ENCODE results near the gene IL1RAP.
A peak's percentile ranks its signal among the peaks of the same experiment; 100 is the strongest.
"Not testable (repeated sequence)": the region's sequence is repeated elsewhere in the genome, so short reads cannot be mapped to it uniquely, and the experiment has no call there.

Gene IL1RAP

DNA sequence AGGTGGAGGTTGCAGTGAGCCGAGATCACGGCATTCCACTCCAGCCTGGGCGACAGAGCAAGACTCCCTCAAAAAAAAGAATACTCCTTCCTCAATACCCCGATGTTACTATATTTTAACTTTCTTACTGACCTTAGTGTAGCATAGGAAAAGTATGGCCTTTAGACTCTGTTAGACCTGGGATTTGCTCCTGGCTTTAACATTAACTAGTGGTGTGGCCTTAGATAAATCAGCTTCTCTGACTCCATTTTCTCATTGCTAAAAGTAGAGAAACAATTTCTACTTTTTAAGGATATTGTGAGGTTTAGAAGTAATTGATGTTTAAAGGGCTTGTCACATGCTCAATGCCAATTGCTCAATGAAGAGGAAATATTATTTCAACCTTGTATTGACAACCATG lies 7.6 kb upstream of the IL1RAP start:
- no peak for TF ChIP-seq ZFX (IDR thresholded peaks at IDR 0.05; ENCODE audit: borderline replicate concordance)
- TF ChIP-seq, protein P1, sequence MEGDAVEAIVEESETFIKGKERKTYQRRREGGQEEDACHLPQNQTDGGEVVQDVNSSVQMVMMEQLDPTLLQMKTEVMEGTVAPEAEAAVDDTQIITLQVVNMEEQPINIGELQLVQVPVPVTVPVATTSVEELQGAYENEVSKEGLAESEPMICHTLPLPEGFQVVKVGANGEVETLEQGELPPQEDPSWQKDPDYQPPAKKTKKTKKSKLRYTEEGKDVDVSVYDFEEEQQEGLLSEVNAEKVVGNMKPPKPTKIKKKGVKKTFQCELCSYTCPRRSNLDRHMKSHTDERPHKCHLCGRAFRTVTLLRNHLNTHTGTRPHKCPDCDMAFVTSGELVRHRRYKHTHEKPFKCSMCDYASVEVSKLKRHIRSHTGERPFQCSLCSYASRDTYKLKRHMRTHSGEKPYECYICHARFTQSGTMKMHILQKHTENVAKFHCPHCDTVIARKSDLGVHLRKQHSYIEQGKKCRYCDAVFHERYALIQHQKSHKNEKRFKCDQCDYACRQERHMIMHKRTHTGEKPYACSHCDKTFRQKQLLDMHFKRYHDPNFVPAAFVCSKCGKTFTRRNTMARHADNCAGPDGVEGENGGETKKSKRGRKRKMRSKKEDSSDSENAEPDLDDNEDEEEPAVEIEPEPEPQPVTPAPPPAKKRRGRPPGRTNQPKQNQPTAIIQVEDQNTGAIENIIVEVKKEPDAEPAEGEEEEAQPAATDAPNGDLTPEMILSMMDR (IDR thresholded peaks at IDR 0.05), result no peak
- no peak overlapping the region for H3K27ac ChIP-seq

DNA sequence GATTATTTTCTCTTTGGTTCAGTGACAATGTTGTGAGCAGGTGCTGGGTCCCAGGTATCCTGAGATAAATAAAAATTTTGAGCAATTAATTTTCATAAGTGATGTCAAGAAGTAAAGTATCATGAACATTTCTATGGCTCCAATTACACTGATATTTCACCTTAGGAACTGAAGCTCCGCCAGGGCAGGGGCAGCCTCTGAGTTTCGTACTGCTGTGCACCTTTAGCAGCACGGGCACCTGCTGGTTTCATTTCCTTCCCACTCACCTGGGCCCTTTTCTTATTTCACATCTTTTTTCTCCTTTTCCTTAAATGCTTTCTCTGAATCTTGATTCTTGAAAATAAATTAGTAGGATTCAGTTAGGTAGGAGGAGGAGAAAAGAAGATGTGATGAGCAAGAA lies 1.2 kb upstream of the IL1RAP start:
- H3K27ac ChIP-seq, result no peak overlapping the region
- no peak for TF ChIP-seq ZFX (IDR thresholded peaks at IDR 0.05; ENCODE audit: borderline replicate concordance)
- TF ChIP-seq, protein P1 (IDR thresholded peaks at IDR 0.05), result no peak

DNA sequence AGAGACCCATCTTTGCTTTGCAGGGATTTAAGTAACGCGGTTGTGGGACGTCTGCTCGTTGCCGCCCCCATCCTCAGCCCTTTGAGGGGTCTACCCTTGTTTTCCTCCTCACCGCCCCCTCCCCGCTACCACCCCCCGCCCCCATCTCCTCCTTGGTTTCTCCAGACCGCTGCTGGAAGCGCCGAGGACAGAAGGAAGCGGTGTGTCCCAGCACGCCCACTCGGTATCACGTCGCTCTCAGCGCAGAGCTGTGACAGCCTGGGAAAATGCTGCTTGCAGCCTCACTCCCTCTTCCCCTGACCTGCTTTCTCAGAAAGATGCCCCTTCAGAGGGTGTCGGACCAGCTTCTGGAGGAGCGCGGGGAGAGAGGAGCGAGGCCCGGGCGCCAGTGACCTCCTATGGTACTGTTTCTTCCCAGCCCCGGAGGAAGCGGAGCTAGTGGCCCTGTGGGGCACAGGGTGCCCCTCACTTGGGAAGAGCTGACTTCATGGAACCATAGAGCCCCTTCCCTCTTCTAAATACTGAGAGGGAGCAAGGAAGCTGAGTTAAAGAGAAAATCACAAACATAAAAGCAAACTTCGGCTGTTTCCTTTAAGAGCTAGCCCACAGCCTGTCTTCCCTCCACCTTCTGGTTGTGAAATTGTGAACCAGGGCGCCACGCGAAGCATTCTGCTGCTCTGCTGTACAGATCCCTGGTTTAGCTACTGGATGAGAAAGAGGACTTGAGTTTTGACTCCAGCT lies 698 bp downstream of the IL1RAP start:
- H3K27ac ChIP-seq, result peak overlapping the region; percentile 56; the same call in 1 of the 2 replicates

DNA sequence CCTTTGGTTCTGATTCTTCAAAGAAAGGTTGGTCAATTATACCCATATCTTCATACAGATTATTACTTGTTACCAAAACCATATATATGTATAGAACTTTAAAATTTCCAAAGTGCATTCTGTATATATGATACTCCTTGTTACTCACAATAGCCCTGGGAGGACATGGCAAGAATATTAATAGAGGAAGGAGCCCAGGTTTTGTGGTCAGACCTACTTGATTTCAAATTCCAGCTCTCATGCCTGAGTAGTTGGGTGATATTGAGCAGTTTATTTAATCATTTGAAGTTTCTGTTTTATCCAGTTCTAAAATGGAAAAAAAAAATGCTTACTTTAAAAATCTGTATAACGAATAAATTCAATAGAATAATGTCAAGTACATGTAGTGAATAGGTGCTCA lies 2.5 kb downstream of the IL1RAP start:
- TF ChIP-seq, protein P1 (IDR thresholded peaks at IDR 0.05), result no peak
- no peak for TF ChIP-seq ZFX (IDR thresholded peaks at IDR 0.05; ENCODE audit: borderline replicate concordance)
- H3K27ac ChIP-seq, result no peak overlapping the region

More for the DNA sequence above, 698 bp downstream of the IL1RAP start:
- TF ChIP-seq, protein P1 (IDR thresholded peaks at IDR 0.05), result no peak
- no peak for TF ChIP-seq ZFX (IDR thresholded peaks at IDR 0.05; ENCODE audit: borderline replicate concordance)

DNA sequence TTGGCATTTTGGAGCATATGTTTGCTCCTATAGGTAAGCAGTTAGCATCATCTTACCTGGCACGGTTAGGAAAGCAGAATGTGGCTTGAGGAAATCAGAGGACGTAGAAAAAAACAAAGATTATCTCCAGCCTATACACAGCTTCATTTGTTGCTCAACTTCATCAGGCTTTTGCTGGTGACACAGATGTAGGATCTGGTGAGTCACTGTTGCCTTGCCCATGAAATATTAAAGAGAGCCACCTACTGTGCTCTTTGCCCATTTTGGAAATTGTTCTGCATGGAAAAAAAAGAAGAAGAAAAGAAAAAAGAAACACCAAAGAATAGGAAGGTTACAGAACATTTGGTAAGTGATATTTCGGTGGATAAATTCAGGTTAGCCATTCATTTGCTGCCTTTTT lies 3.8 kb downstream of the IL1RAP start:
- TF ChIP-seq ZFX (IDR thresholded peaks at IDR 0.05; ENCODE audit: borderline replicate concordance), result no peak
- TF ChIP-seq, protein P1 (IDR thresholded peaks at IDR 0.05), result no peak

DNA sequence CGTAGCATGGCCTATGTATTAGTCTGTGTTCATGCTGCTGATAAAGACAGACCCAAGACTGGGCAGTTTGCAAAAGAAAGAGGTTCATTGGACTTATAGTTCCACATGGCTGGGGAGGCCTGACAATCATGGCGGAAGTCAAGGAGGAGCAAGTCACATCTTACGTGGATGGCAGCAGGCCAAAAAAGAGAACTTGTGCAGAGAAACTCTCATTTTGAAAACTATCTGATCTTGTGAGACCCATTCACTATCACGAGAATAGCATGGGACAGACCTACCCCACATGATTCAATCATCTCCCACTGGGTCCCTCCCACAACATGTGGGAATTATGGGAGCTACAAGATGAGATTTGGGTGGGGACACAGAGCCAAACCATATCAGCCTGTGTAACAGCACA lies 4.6 kb downstream of the IL1RAP start:
- not testable (repeated sequence) for H3K27ac ChIP-seq

More for the DNA sequence above, 3.8 kb downstream of the IL1RAP start:
- no peak overlapping the region for H3K27ac ChIP-seq

DNA sequence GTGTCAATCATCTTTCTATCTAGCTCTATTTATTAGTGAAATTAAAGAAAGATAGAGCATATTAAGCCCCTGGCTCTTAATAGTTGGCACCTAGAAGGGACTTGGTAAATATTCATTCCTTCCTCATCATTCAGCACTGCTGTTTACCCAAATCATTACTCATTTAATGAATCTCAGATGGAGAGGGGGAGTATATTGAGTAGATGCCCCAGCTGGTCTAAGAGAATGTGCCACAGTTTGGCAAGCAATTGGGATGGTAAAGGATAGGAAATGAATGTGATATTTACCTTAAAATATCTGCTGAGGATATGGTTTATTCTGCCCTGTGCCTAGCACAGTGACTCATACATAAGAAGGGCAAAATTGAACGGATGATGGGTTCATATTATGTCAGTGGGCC lies 6.0 kb downstream of the IL1RAP start:
- TF ChIP-seq, protein P1 (IDR thresholded peaks at IDR 0.05), result no peak
- no peak for TF ChIP-seq ZFX (IDR thresholded peaks at IDR 0.05; ENCODE audit: borderline replicate concordance)
- H3K27ac ChIP-seq, result no peak overlapping the region

DNA sequence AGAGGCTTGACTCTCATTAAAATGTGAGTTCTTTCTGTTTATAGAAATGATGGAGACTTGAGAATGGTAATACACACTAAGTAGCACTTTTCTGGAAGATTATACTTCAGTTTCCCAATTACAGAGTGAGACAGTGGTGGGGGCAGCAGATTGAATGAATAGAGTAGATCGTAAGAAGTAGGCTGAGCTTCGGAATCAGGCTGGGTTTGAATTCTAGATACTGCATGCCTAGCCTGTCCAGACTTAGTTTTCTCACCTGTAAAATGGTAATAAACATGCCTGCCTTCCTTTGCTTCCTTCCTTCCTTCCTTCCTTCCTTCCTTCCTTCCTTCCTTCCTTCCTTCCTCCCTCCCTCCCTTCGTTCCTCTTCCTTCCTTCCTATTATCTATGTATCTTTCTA lies 8.1 kb downstream of the IL1RAP start:
- TF ChIP-seq, protein P1 (IDR thresholded peaks at IDR 0.05), result no peak
- TF ChIP-seq ZFX (IDR thresholded peaks at IDR 0.05; ENCODE audit: borderline replicate concordance), result no peak

More for the DNA sequence above, 8.1 kb downstream of the IL1RAP start:
- no peak overlapping the region for H3K27ac ChIP-seq
